HG03025 (cell line): Measurements from ENCODE around the gene TCERG1L.
"Not testable (repeated sequence)": the region's sequence is repeated elsewhere in the genome, so short reads cannot be mapped to it uniquely, and the experiment has no call there.

Experiments used
- ATAC-seq: cut with Tn5 transposase; IDR thresholded peaks from one replicate; pipeline ENCODE4 v1.9.1; 2021; ENCODE audit warnings: mild to moderate bottlenecking, moderate library complexity; ENCODE audit not compliant: unreplicated experiment, low FRiP score

Gene TCERG1L

GRCh38 chr10:131251146-131251541 is 60.4 kb downstream of the TCERG1L start:
- ATAC-seq: no peak

GRCh38 chr10:131250454-131251145 is 60.9 kb downstream of the TCERG1L start:
- no peak for ATAC-seq

- ATAC-seq: no peak
Observed at GRCh38 chr10:131249955-131250344, 61.6 kb downstream of the TCERG1L start.

GRCh38 chr10:131249238-131249954 is 62.1 kb downstream of the TCERG1L start:
- no peak for ATAC-seq

GRCh38 chr10:131248376-131249165 is 63.0 kb downstream of the TCERG1L start:
- ATAC-seq: no peak

GRCh38 chr10:131247873-131248272 is 63.6 kb downstream of the TCERG1L start:
- no peak for ATAC-seq

GRCh38 chr10:131246775-131247174 is 64.7 kb downstream of the TCERG1L start:
- no peak for ATAC-seq

GRCh38 chr10:131246089-131246488 is 65.4 kb downstream of the TCERG1L start:
- no peak for ATAC-seq

- no peak for ATAC-seq
Observed at GRCh38 chr10:131245475-131246059, 66.0 kb downstream of the TCERG1L start.

- ATAC-seq: no peak
Observed at GRCh38 chr10:131244836-131245235, 66.7 kb downstream of the TCERG1L start.

GRCh38 chr10:131243076-131243475 is 68.4 kb downstream of the TCERG1L start:
- no peak for ATAC-seq

- ATAC-seq: no peak
Observed at GRCh38 chr10:131242007-131242406, 69.5 kb downstream of the TCERG1L start.

- no peak for ATAC-seq
Observed at GRCh38 chr10:131240691-131241090, 70.8 kb downstream of the TCERG1L start.

- ATAC-seq: no peak
Observed at GRCh38 chr10:131239926-131240325, 71.6 kb downstream of the TCERG1L start.

- no peak for ATAC-seq
Observed at GRCh38 chr10:131239450-131239849, 72.1 kb downstream of the TCERG1L start.

GRCh38 chr10:131238669-131239280 is 72.7 kb downstream of the TCERG1L start:
- no peak for ATAC-seq

- no peak for ATAC-seq
Observed at GRCh38 chr10:131237991-131238651, 73.4 kb downstream of the TCERG1L start.

GRCh38 chr10:131234606-131235005 is 76.9 kb downstream of the TCERG1L start:
- not testable (repeated sequence) for ATAC-seq

GRCh38 chr10:131233611-131234258 is 77.8 kb downstream of the TCERG1L start:
- ATAC-seq: no peak
